OCI-LY7 (cell line): ENCODE data around the gene IFI6. TPM values are rescaled to one million over a fixed set of nuclear protein-coding genes. Genes with fewer than 3 reads are reported as not detected.
"Not testable (repeated sequence)": the region's sequence is repeated elsewhere in the genome, so short reads cannot be mapped to it uniquely, and the experiment has no call there.

Source experiments
- BruUV-seq: library from RNA; stranded (reverse); fragments of 400-500 nt; replicated peaks from 2 replicates; lab custom pipeline; 2021; lab: Mats Ljungman, UMichigan
- CTCF ChIA-PET: fragments of 300-600 bp; sonication (Branson Sonifier 250); formaldehyde crosslinking; loops from one replicate; lab custom pipeline; 2022; ENCODE audit warnings: antibody characterized with exemption; ENCODE audit not compliant: unreplicated experiment; lab: Charles Lee
- POLR2A ChIA-PET: fragments of 300-600 bp; sonication (Branson Sonifier 250); formaldehyde crosslinking; loops from one replicate; lab custom pipeline; 2022; ENCODE audit warnings: antibody characterized with exemption; lab: Charles Lee
- DNase-seq: peaks from one replicate; pipeline ENCODE4 v3.0.0-alpha.2; 2015; ENCODE audit warnings: low spot score
- H2AFZ ChIP-seq: fragments of 200-600 bp; sonication (generic), shearing (Covaris generic); 2 replicates; pipeline ENCODE4 v1.6.1; 2014; ENCODE audit warnings: mild to moderate bottlenecking, antibody characterized with exemption, low read length, moderate library complexity
- H3K27ac ChIP-seq: fragments of 200-600 bp; sonication (generic); 2 replicates; pipeline ENCODE4 v1.5.1; 2014; ENCODE audit warnings: mixed run types, low read depth, mild to moderate bottlenecking, moderate library complexity, low read length, inconsistent platforms; ENCODE audit not compliant: poor library complexity, severe bottlenecking
- H3K36me3 ChIP-seq: fragments of 200-600 bp; sonication (generic); 2 replicates; pipeline ENCODE4 v1.6.1; 2014; ENCODE audit warnings: mild to moderate bottlenecking, antibody characterized with exemption, low read length, moderate library complexity, mixed read lengths; ENCODE audit not compliant: insufficient read depth
- H3K4me1 ChIP-seq: fragments of 200-600 bp; sonication (generic); 2 replicates; pipeline ENCODE4 v1.5.1; 2014; ENCODE audit warnings: mild to moderate bottlenecking, low read length; ENCODE audit not compliant: insufficient read depth, poor library complexity, severe bottlenecking
- H3K4me2 ChIP-seq: fragments of 200-600 bp; sonication (generic); 2 replicates; pipeline ENCODE4 v1.6.1; 2014; ENCODE audit warnings: mild to moderate bottlenecking, low read length
- H3K4me3 ChIP-seq: fragments of 200-600 bp; sonication (generic); 2 replicates; pipeline ENCODE4 v1.5.1; 2014; ENCODE audit warnings: mild to moderate bottlenecking, low read depth, low read length; ENCODE audit not compliant: poor library complexity, severe bottlenecking
- H3K79me2 ChIP-seq: fragments of 200-600 bp; sonication (generic); 2 replicates; pipeline ENCODE4 v1.6.1; 2016; ENCODE audit warnings: low read depth, mild to moderate bottlenecking, low read length, moderate library complexity, mixed read lengths; ENCODE audit not compliant: insufficient read depth
- H3K9me2 ChIP-seq: fragments of 200-600 bp; sonication (generic); 2 replicates; pipeline ENCODE4 v1.6.1; 2016; ENCODE audit warnings: mild to moderate bottlenecking, low read length, mixed read lengths; ENCODE audit not compliant: insufficient read depth
- H3K9me3 ChIP-seq: fragments of 200-600 bp; sonication (generic); 2 replicates; pipeline ENCODE4 v1.6.1; 2014; ENCODE audit warnings: mild to moderate bottlenecking, mixed run types, low read length, mixed read lengths
- H4K20me1 ChIP-seq: fragments of 200-600 bp; sonication (generic); 2 replicates; pipeline ENCODE4 v1.6.1; 2014; ENCODE audit warnings: mild to moderate bottlenecking, antibody characterized with exemption, low read length, moderate library complexity, mixed read lengths; ENCODE audit not compliant: insufficient read depth
- CTCF ChIP-seq: fragments of 200-600 bp; sonication (generic); conservative IDR thresholded peaks from 2 replicates; pipeline ENCODE4 v1.5.1; 2014; ENCODE audit warnings: mild to moderate bottlenecking, antibody characterized with exemption, low read length, moderate library complexity, mixed read lengths
- EZH2phosphoT487 ChIP-seq: fragments of 200-600 bp; sonication (generic); IDR thresholded peaks from 2 replicates; pipeline ENCODE4 v1.6.1; 2018; ENCODE audit warnings: low read depth, borderline replicate concordance, mild to moderate bottlenecking, mixed run types, antibody characterized with exemption, low read length, moderate library complexity, mixed read lengths
- intact Hi-C: fragments of 100-400 bp; cut with micrococcal nuclease; formaldehyde crosslinking; loops from one replicate; pipeline ENCODE4 v1.10.0; 2022; ENCODE audit not compliant: unreplicated experiment
- total RNA-seq, 2 experiments: library from RNA; depleted of rRNA in 1 of 2; stranded (reverse); fragments of >200 nt in 1 of 2; shearing (Covaris generic) in 1 of 2; gene quantifications; 2 replicates each; pipeline ENCODE4 v1.2.3, GENCODE V29; 2014 to 2022

The IFI6 gene
- total RNA-seq, 2 experiments from 2014 or later = 6.0 to 7.7 TPM

GRCh38 chr1:27704958-27705357, 33.0 kb upstream of the IFI6 start:
- Histone ChIP-seq H3K79me2 (no peaks in the 10 kb centered on the region), H4K20me1 (no peaks in the 10 kb centered on the region), H3K27ac (no peak overlapping the region), H2AFZ (no peak overlapping the region), H3K4me2 (no peak overlapping the region), H3K9me2 (no peaks in the 10 kb centered on the region), H3K36me3 (no peaks in the 10 kb centered on the region), H3K4me1 (no peaks in the 10 kb centered on the region), H3K4me3 (no peak overlapping the region), H3K9me3 (peaks cover 11% of the 10 kb centered on the region; the same call in 1 of the 2 replicates)
- intact Hi-C loops = no loop called here
- POLR2A ChIA-PET = no interaction called here
- DNase-seq = no peak
- no TSS peak for BruUV-seq
- CTCF ChIA-PET = interaction anchor here (1.1 kb wide), 1 partner anchor 13 kb away, joined by 4 read pairs; no protein-coding TSS in a partner anchor
- TF ChIP-seq EZH2phosphoT487 (no peak), CTCF (no peak)

- intact Hi-C loops, DNase-seq, H3K4me1 ChIP-seq, CTCF ChIA-PET, H3K79me2 ChIP-seq, H3K36me3 ChIP-seq, H3K9me2 ChIP-seq, H3K4me2 ChIP-seq, BruUV-seq, H4K20me1 ChIP-seq, H3K4me3 ChIP-seq, H2AFZ ChIP-seq, H3K27ac ChIP-seq: not testable (repeated sequence)
- POLR2A ChIA-PET = interaction anchor here (0.8 kb wide), 1 partner anchor 10 kb away, joined by 3 read pairs; no protein-coding TSS in a partner anchor
- peaks cover 12% of the 10 kb centered on the region; the same call in 1 of the 2 replicates for H3K9me3 ChIP-seq
These were observed 24.8 kb upstream of the IFI6 start for GRCh38 chr1:27696835-27697234.

GRCh38 chr1:27690183-27690582, 18.2 kb upstream of the IFI6 start:
- no peak for DNase-seq

More at GRCh38 chr1:27690183-27690582, 18.2 kb upstream of the IFI6 start:
- H3K79me2 ChIP-seq = no peaks in the 10 kb centered on the region
- TF ChIP-seq EZH2phosphoT487 = no peak
- TF ChIP-seq CTCF = no peak
- BruUV-seq = no TSS peak
- H3K9me2 ChIP-seq = no peaks in the 10 kb centered on the region; the same call in 1 of the 2 replicates
- intact Hi-C loops = no loop called here
- H3K27ac ChIP-seq = no peak overlapping the region
- no peak overlapping the region for H3K4me3 ChIP-seq
- CTCF ChIA-PET = no interaction called here
- no peaks in the 10 kb centered on the region for H3K36me3 ChIP-seq
- no peaks in the 10 kb centered on the region for H3K4me1 ChIP-seq
- POLR2A ChIA-PET = no interaction called here
- no peak overlapping the region for H2AFZ ChIP-seq
- no peak overlapping the region for H3K4me2 ChIP-seq
- no peaks in the 10 kb centered on the region for H4K20me1 ChIP-seq
- peaks cover 22% of the 10 kb centered on the region; the same call in 1 of the 2 replicates for H3K9me3 ChIP-seq
